Ovary (tissue), 9 donors: ENCODE measurements around the gene HVCN1. TPM values are rescaled to one million over a fixed set of nuclear protein-coding genes. Genes with fewer than 3 reads are reported as not detected.
"Not testable (repeated sequence)": the region's sequence is repeated elsewhere in the genome, so short reads cannot be mapped to it uniquely, and the experiment has no call there.

Experiments
- DNase-seq, 5 donors: peaks; one replicate each; pipeline ENCODE4 v3.0.0-alpha.2; 2019 to 2020
- H3K27ac ChIP-seq, 2 donors: fragments of 200-600 bp; one replicate each; pipeline versions ENCODE4 v1.5.1 to v1.8.0; 2019 to 2022
- H3K27me3 ChIP-seq: fragments of 200-600 bp; one replicate; pipeline ENCODE4 v1.8.0; 2022
- H3K36me3 ChIP-seq: fragments of 200-600 bp; sonication (generic); one replicate; pipeline ENCODE4 v1.5.1; 2019
- H3K4me1 ChIP-seq: one replicate; pipeline ENCODE4 v1.8.1; 2013; ENCODE audit warnings: mild to moderate bottlenecking, moderate library complexity; ENCODE audit not compliant: insufficient read depth
- H3K4me3 ChIP-seq: fragments of 200-600 bp; sonication (generic); one replicate; pipeline ENCODE4 v1.5.1; 2017
- H3K9me3 ChIP-seq, 2 donors: fragments of 200-600 bp in 1 of 2; sonication (generic) in 1 of 2; one replicate each; pipeline versions ENCODE4 v1.5.1 to v1.8.1; 2013 to 2019; ENCODE audit warnings: mild to moderate bottlenecking in 1 of 2, moderate library complexity in 1 of 2
- CTCF ChIP-seq, 3 donors: fragments of 450-650 bp in 2 of 3; fragments of 200-600 bp in 1 of 3; IDR thresholded peaks; one replicate each; pipeline versions ENCODE4 v1.5.1 to v1.8.0; 2016 to 2022; ENCODE audit warnings: antibody characterized with exemption in 3 of 3, mild to moderate bottlenecking in 1 of 3
- EP300 ChIP-seq: sonication (generic); formaldehyde crosslinking; IDR thresholded peaks from one replicate; pipeline ENCODE4 v1.6.1; 2017; ENCODE audit warnings: antibody characterized with exemption
- POLR2A ChIP-seq: fragments of 450-650 bp; IDR thresholded peaks from one replicate; pipeline ENCODE4 v1.6.1; 2017; ENCODE audit warnings: antibody characterized with exemption, mild to moderate bottlenecking, moderate library complexity
- WGBS, 3 donors: extraction: QIAGEN DNeasy Blood & Tissue Kit in 1 of 3; methylation state at CpG; one replicate each; pipeline versions ENCODE4 v1.1.5 to v1.1.7; 2013 to 2017; 5-methylcytosine and 5-hydroxymethylcytosine counted together
- intact Hi-C, 4 donors: fragments of 100-400 bp; cut with DNase I; formaldehyde crosslinking; loops; one replicate each; pipeline versions ENCODE4 v1.11.0 to v1.15.1; 2022 to 2023
- polyA plus RNA-seq, 2 donors: library from polyadenylated mRNA; stranded (reverse); fragments of 200-250 nt in 1 of 2; fragments of 350-450 nt in 1 of 2; fragmentation: Illumina TruSeq in 1 of 2; extraction: RNeasy Lipid Tissue Mini Kit (QIAGEN cat#74804) in 1 of 2; gene quantifications; one replicate each; pipeline ENCODE4 v1.2.3, GENCODE V29; 2013 to 2014
- total RNA-seq, 7 donors: library from RNA; depleted of rRNA in 2 of 7; stranded (reverse); fragments of >200 nt in 2 of 7; fragmentation: NEBNext Ultra II Directional in 3 of 7; extraction: Animal tissue kit (Norgen Biotek cat#: 25700) in 3 of 7; gene quantifications; one replicate each; pipeline versions ENCODE4 v1.1.0 to v1.2.4, GENCODE V29; 2016 to 2023
- donor health status: DM: no; HTN: no; CAD: no; lungs with moderate emphysema.
- donor health status: DM: no; HTN: no; CAD: no.
- donor health status: Bipolar disorder and iron deficiency.
- donor health status: DM: yes; HTN: yes; CAD: no.
- donor health status: DM: no; HTN: no; CAD: no.
- donor health status: DM: yes; HTN: yes; CAD: no.

Gene HVCN1
- total and polyA plus RNA-seq, 9 donors, result 6.4 to 19.4 (median 11.3) TPM

GRCh38 chr12:110656071-110656655 lies 32.8 kb downstream of the HVCN1 start:
- intact Hi-C loops, result loop anchor here in 1 of 4 donors (5.0 kb wide), 1 partner anchor 1656 kb away; no protein-coding TSS in a partner anchor
- 90 to 92% (median 90%) methylated on average over 11 of the region's 11 CpGs for WGBS, 3 donors
- Histone ChIP-seq H3K9me3 (no peaks in the 10 kb centered on the region), H3K27ac (no peak overlapping the region), H3K27me3 (no peaks in the 10 kb centered on the region), H3K36me3 (no peaks in the 10 kb centered on the region), H3K4me3 (no peak overlapping the region), H3K4me1 (no peaks in the 10 kb centered on the region)
- no peak for DNase-seq
- TF ChIP-seq POLR2A (no peak), CTCF (IDR thresholded peaks at IDR 0.05) (no peak), EP300 (no peak)

GRCh38 chr12:110654238-110654637 lies 34.7 kb downstream of the HVCN1 start:
- intact Hi-C loops, H3K36me3 ChIP-seq: not testable (repeated sequence)
- WGBS, 3 donors, result 92 to 94% (median 92%) methylated on average over 10 of the region's 10 CpGs

GRCh38 chr12:110649341-110649847 lies 39.5 kb downstream of the HVCN1 start:
- H3K27me3 ChIP-seq, result no peaks in the 10 kb centered on the region
- 79 to 87% (median 83%) methylated on average over 11 of the region's 11 CpGs for WGBS, 3 donors
- no peak overlapping the region for H3K27ac ChIP-seq
- no peaks in the 10 kb centered on the region for H3K4me1 ChIP-seq
- no peak for DNase-seq
- no peaks in the 10 kb centered on the region for H3K36me3 ChIP-seq
- TF ChIP-seq CTCF (IDR thresholded peaks at IDR 0.05), result no peak
- TF ChIP-seq EP300, result no peak
- TF ChIP-seq POLR2A, result no peak
- no peak overlapping the region for H3K4me3 ChIP-seq
- intact Hi-C loops, result no loop called here
- H3K9me3 ChIP-seq, result no peaks in the 10 kb centered on the region

More at GRCh38 chr12:110654238-110654637, 34.7 kb downstream of the HVCN1 start:
- H3K4me3 ChIP-seq, H3K27me3 ChIP-seq, H3K9me3 ChIP-seq, DNase-seq, H3K27ac ChIP-seq, H3K4me1 ChIP-seq: not testable (repeated sequence)

- WGBS, 3 donors, result 79 to 82% (median 81%) methylated on average over 7 of the region's 7 CpGs
- H3K4me3 ChIP-seq, result no peak overlapping the region
- no peaks in the 10 kb centered on the region for H3K4me1 ChIP-seq
- H3K27ac ChIP-seq, result no peak overlapping the region
- intact Hi-C loops, result no loop called here
- no peak for DNase-seq
- no peaks in the 10 kb centered on the region for H3K27me3 ChIP-seq
- H3K36me3 ChIP-seq, result no peaks in the 10 kb centered on the region
- no peak for TF ChIP-seq POLR2A
- no peak for TF ChIP-seq CTCF (IDR thresholded peaks at IDR 0.05)
- no peak for TF ChIP-seq EP300
- no peaks in the 10 kb centered on the region for H3K9me3 ChIP-seq
These were observed 41.3 kb downstream of the HVCN1 start for GRCh38 chr12:110647631-110648040.

- TF ChIP-seq CTCF (IDR thresholded peaks at IDR 0.05), result no peak
- no peak for TF ChIP-seq EP300
- TF ChIP-seq POLR2A, result no peak
- Histone ChIP-seq H3K4me1 (no peaks in the 10 kb centered on the region), H3K27me3 (no peaks in the 10 kb centered on the region), H3K4me3 (no peak overlapping the region), H3K36me3 (no peaks in the 10 kb centered on the region), H3K27ac (no peak overlapping the region), H3K9me3 (no peaks in the 10 kb centered on the region)
- WGBS, 3 donors, result 3 to 10% (median 5%) methylated on average over 7 of the region's 7 CpGs
- intact Hi-C loops, result no loop called here
- DNase-seq, result peak; percentile 28 to 66 (median 54)
These were observed 47.4 kb downstream of the HVCN1 start for GRCh38 chr12:110641521-110641920.
